Stimulated activated CD4-positive, alpha-beta T cell treated with anti-CD3 and anti-CD28 coated beads, Interleukin-15, amount 100 ng/mL, for 1 hour (primary cell): Measurements from ENCODE around the gene TSC22D3.
A peak's percentile ranks its signal among the peaks of the same experiment; 100 is the strongest.
"Not testable (repeated sequence)": the region's sequence is repeated elsewhere in the genome, so short reads cannot be mapped to it uniquely, and the experiment has no call there.

Experiments
- DNase-seq, 2 donors: peaks; one replicate each; pipeline ENCODE4 v3.0.0-alpha.2; 2020; ENCODE audit warnings: low read depth in 1 of 2, low spot score in 1 of 2

TSC22D3 gene

GRCh38 chrX:107775734-107776511 is at the start of gene TSC22D3:
TSC22D3 (minus strand) TSS chrX:107775787; CDS start chrX:107775419, 368 bp downstream.
- peak; percentile 3 to 34 for DNase-seq

DNA sequence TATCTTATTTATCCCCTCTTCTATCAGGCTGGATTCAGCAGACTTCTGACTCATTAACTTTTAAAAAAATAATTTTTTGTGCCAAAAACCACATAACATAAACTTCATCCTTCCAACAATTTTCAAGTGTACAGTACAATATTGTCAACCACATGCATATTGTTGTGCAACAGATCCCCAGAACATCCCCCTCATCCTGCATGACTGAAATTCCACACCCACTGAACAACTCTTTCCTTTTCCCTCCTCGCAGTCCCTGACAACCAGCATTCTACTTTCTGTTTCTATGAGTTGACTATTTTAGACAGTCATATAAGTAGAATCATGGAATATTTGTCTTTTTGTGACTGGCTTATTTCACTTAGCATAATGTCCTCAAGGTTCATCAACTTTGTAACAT is 47.9 kb upstream of the TSC22D3 start:
- no peak for DNase-seq

DNA sequence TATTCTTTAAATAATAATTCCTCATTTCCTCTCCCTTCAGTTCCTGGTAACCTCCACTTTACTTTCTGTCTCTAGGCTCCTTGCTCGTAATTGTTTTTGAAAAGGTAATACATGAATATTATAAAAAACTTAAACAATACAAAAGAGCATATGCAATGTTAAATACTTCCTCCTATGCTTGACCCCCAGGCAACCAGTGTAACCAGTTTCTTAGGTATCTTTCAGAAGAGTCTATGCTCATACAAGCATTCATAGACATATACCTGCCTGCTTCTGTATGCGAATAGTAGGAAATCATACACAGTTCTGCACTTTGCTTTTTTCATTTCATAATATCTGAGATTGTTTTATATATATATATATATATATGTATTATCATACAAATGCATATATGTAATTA is 47.5 kb upstream of the TSC22D3 start:
- DNase-seq = no peak

- DNase-seq = no peak
Measured at GRCh38 chrX:107818900-107819521, 43.4 kb upstream of the TSC22D3 start.

GRCh38 chrX:107810053-107810452 is 34.5 kb upstream of the TSC22D3 start:
- DNase-seq = not testable (repeated sequence)

- no peak for DNase-seq
Measured at GRCh38 chrX:107805179-107805578, 29.6 kb upstream of the TSC22D3 start.

GRCh38 chrX:107804427-107804826 is 28.8 kb upstream of the TSC22D3 start:
- no peak for DNase-seq

DNA sequence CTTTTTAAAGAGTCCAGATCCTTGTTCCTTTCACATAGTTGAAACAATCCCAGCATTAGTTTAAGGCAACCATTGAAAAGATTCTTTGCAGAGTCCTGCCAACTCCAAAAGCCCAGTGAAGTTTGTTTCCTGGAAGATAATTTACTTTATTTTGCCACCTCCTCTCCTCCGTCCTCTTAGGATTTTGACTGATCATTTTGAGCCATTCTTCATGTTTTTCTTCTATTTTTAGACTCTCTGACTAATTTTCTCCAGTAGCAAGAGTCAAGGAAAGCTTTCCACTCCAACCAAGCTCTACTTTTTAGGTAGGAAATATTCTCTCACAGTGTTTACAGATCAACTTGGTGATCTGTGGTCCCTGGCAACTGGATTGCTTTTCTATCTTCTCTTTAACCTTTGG is 12.2 kb upstream of the TSC22D3 start:
- DNase-seq = no peak

- DNase-seq = no peak
Measured at GRCh38 chrX:107780525-107780924, 4.9 kb upstream of the TSC22D3 start.

- DNase-seq = no peak
Measured at GRCh38 chrX:107777536-107777832, 1.9 kb upstream of the TSC22D3 start, which contains the start of gene NCBP2L. NCBP2L (plus strand) TSS chrX:107777733; CDS start chrX:107794221, 16,488 bp downstream.

DNA sequence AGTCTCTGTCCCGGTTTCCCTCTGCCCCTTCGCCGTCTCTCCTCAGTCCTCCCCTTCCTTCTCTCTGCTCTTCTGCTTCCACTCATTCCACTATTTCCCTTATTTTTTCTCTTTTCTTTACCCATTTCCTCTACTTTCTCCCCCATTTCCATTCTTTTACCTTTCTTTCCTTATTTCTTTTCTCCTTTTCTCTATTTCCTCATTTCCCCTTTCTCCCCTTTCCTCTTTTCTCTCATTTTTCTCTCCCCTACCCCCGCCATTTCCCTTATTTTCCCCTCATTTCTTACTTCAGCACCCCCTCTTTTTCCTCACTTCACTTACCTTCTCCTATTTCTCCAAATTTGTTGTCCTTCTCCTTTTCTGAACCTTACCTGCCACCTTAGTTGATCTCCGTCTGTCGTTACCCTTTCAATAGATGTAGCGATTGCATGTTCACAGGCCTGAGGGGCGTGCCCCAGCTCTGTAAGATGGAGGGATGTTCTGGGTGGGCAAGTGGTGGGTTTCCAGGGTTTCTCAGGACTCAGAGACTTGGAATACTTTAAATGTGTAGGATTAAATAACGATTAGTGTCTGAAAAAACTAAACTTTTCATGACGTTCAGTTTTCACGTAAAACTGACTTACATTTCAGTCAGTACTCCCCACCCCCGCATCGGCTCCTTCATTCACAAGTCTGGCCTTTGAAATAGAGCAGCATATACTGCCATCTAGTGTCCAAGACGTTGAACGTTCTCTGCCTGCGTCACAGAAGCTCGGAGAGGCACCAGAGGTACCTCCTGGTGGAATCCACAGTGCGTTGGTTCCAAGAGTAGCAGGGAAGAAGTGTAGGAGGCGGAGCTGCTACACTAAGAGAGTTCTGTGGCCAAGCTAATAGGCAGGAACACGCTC is 1.3 kb upstream of the TSC22D3 start:
- DNase-seq = peak; percentile 14 to 41

- DNase-seq = no peak
Measured at GRCh38 chrX:107775000-107775733, 420 bp downstream of the TSC22D3 start.

DNA sequence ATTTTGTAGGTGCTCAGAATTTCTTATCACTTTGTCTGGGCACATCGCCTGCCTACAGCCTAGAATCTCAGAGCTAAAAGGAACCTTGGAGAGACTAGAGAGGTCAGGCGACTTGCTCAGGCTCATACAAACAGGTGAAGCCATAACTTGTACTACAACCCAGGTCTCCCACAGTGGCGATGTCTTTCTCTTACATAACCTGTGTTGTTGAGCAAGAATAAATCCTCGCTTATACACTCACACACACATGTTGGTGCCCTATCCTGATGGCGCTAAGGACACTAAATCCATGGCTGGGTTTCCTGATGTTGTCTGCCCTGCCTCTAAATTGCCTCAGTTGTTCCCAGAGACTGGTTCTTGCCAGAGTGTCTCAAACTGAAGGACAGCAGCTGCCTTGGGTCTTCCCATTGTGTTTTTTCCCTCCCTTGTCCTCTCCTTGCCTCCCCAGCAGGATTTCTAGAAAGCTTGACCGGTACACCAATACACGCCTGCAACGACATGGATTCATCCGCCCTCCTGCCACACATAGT is 1.6 kb downstream of the TSC22D3 start:
- no peak for DNase-seq

DNA sequence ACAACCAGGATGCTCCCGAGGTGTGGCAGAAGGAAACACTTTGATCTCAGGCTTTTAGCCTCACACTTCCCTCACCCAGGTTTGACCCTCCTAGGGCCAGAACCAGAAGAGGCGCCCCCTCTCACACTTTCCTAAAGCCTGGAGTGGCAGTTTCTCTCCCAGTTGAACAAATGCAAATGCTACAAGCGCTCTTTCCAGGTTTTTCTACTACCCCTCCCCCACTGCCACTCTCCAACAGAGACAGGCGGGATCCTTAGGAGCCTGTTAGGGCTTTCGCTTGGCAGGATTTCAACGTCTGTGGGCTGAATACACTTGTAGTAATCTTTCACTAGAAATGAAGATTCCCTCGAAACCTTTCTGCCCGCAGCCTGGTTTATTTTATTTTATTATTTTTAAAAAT is 2.4 kb downstream of the TSC22D3 start:
- DNase-seq = no peak

GRCh38 chrX:107769581-107770317 is 5.8 kb downstream of the TSC22D3 start:
- no peak for DNase-seq

- DNase-seq = no peak
Measured at GRCh38 chrX:107768051-107768450, 7.5 kb downstream of the TSC22D3 start.

DNA sequence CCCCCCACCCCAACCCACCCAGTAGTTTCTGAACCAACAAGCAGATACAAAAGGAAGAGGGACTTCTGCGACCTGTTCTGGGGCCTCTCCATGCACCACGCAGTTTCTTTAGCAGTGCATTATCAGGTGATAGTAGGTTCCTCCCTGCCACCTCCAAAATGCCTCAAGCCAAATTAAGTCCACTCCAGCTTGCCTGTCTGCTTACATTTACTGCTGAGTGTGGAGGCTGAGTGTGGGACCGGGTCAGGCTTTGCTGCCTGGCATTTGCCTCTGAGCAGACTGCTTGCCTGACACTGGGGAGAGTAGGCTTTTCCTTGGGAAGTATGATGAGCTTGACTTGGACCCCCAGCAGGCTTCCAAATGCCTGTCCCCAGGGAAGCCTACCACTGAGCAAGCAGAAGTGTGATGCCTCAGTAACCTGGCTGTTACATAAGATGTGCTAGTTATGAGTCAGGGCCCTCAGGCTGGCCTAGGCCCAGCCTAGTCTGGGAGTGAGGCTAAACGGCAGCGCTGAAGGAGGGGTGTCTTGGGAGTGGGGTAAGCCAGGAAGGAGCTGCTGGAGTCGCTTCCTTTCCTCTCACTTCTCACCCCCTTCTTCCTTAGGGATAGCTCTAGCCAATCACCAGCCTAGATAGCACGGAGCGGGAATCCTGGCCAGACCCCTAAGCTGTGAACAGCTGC is 9.0 kb downstream of the TSC22D3 start:
- DNase-seq = no peak

DNA sequence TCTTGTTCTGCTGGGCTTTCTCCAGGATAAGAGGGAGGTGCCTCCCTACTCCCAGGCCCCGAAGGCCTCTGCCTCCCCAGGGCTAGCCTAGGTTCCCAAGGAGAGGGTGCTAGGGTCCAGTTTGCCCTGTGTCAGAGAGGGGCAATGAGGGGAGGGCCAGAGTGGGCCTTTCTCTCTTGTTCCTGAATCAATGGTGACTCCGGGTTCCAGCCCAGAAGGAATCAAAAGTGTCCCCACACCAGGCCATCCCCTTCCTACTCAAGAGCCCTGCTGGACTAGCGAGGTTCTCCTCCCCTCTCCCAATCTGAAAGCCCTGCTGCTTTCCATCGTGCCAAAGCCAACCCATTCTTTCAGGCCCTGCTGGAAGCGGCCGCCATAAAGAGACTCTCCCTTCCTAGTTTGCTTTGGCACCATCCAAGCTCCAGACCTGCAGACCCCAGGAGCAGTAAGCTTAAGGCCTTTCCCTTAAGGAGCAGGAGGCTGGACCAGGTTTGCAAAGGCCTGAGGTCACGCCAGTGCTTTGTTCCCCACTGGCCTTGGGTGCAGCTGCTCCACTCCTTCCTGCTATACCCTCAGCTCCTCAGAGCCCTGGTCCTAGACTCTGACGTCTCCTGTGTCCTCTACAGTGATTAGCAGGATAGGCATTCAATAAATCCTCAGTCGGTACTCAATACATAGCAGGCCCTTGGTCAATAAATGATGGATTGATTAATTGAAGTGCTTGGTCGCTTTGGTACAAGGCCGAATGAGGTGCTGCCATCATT is 10.6 kb downstream of the TSC22D3 start:
- no peak for DNase-seq

DNA sequence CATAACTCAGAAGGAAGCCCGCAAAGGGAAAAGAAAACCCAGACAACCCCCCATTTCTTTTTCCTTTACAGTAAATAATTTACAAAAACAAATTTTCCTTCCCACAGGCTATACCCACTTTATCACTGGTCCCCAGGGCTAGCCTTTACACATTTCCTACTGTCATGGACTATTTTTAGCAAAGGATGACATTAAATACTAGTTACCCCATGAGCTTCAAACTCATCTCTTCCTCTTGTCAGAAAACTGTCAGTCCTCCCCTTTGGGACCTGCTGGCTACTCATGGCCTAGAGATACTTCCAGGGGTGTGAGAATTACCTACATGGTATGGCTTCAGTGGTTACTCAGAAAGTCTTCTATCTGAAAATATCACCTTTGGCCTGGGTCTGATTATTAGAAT is 11.9 kb downstream of the TSC22D3 start:
- no peak for DNase-seq
